Measurements from ENCODE around the gene MARS1. TPM values are rescaled to one million over a fixed set of nuclear protein-coding genes. Genes with fewer than 3 reads are reported as not detected.
A peak's percentile ranks its signal among the peaks of the same experiment; 100 is the strongest.

The MARS1 gene
- total RNA-seq, 1 donor: 90.3 TPM

GRCh38 chr12:57531836-57532235 lies 44.0 kb downstream of the MARS1 start:
- H3K27me3 ChIP-seq (ENCODE audit: insufficient read depth, low read length): no peaks in the 10 kb centered on the region
- H3K9me3 ChIP-seq (ENCODE audit: low read depth, low read length): no peaks in the 10 kb centered on the region
- no peak overlapping the region for H3K4me3 ChIP-seq (ENCODE audit: low read length)
- no peaks in the 10 kb centered on the region for H3K4me1 ChIP-seq (ENCODE audit: insufficient read depth, low read length)

DNA sequence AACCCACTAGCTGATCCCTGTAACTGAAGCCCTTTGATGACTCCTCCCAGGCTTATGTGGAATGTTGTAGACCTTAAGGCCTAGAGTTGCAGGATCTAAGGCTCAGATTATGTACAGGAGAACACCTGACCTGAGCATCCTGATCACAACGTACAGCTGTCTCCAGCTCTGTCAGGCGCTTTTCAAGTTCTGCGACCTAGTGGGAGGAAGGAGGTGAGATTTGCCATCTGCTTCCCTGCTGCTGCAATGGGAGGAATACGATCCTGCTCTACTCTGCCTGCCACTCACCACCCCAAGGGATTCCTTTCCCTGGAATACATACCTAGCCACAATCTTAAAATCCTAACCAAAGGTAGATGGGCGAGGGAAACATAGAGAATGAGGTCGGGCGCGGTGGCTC lies 45.2 kb downstream of the MARS1 start:
- Histone ChIP-seq H3K27me3 (ENCODE audit: insufficient read depth, low read length) (no peaks in the 10 kb centered on the region), H3K9me3 (ENCODE audit: low read depth, low read length) (no peaks in the 10 kb centered on the region), H3K4me3 (ENCODE audit: low read length) (no peak overlapping the region), H3K4me1 (ENCODE audit: insufficient read depth, low read length) (no peaks in the 10 kb centered on the region)

DNA sequence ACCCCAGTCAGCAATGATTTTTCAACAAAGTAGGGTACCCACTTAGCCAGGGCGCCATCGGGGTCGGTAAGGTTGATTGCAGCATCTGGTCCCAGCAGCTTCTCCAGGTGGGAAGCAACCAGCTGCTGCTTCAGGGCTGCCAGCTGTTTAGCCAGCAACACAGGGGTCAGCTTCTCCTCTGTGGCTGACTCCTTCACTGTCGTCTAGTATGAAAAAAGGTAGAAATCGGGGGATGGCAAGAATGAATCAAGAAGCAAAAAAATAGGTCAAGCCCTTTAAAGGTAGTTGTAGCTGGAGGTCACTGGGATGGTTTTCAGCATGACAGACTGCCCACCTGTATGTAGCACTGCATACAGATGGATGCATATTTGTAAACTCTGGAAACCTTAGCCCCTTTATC lies 46.4 kb downstream of the MARS1 start:
- Histone ChIP-seq H3K9me3 (ENCODE audit: low read depth, low read length) (no peaks in the 10 kb centered on the region), H3K4me3 (ENCODE audit: low read length) (no peak overlapping the region), H3K4me1 (ENCODE audit: insufficient read depth, low read length) (no peaks in the 10 kb centered on the region), H3K27me3 (ENCODE audit: insufficient read depth, low read length) (no peaks in the 10 kb centered on the region)

- no peaks in the 10 kb centered on the region for H3K9me3 ChIP-seq (ENCODE audit: low read depth, low read length)
- no peaks in the 10 kb centered on the region for H3K4me1 ChIP-seq (ENCODE audit: insufficient read depth, low read length)
- no peaks in the 10 kb centered on the region for H3K27me3 ChIP-seq (ENCODE audit: insufficient read depth, low read length)
- H3K4me3 ChIP-seq (ENCODE audit: low read length): no peak overlapping the region
Observed at GRCh38 chr12:57534991-57535543, 47.2 kb downstream of the MARS1 start.

DNA sequence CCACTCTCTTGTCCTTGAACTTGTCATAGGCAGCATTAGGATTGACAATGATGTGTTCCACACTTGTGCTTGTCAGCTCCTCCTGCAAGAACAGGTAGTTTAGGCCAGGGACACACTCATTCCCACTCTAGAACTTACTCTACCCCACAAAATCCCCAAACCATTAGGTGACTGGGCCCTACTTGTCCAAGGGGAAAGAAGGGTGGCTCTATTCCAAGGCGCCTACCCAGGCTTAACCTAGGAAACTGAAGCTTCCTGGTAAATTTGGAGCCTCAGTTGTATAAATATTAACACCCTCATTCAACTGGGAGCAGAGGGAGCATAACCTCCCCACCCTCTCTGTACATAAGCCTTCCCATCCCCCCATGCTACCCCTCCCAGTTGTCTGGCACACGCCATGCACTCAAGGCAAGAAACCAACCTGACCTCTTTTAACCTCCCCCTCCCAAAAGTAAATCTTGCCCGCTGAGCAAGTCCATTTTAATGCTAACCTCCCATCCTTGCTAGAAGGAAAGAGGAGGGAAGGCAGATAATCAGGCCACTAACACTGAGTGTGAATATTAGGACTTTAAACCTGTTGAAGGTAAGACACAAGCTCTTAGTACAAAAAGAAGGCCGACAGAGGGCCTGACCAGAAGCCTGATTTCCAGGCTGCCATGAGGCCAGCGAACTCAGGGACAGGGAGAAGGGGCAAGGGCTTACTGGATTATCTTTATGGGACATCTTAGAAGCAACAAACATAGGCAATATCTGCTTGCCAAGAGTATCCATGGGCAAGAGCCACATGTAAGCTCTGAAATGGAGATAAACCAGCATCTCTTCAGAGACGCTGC lies 48.1 kb downstream of the MARS1 start:
- Histone ChIP-seq H3K9me3 (ENCODE audit: low read depth, low read length) (no peaks in the 10 kb centered on the region), H3K27me3 (ENCODE audit: insufficient read depth, low read length) (no peaks in the 10 kb centered on the region), H3K4me1 (ENCODE audit: insufficient read depth, low read length) (no peaks in the 10 kb centered on the region), H3K4me3 (ENCODE audit: low read length) (no peak overlapping the region)

DNA sequence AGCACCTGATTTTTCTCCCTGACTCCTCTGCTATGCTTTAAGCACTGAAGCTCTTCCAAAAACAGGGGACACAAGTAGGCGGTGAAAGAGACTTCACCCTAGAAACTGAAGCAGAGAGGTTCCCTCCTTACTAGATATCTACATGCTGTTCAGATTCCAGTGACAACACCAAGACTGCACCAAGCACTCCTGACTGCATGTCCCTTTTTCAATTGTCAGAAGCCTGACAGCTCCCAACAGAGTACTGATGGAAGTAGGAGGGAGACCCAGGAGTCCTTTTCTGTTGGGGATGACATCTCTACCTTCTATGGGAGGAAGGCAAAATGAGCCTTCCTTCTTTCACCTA lies 48.7 kb downstream of the MARS1 start:
- Histone ChIP-seq H3K27me3 (ENCODE audit: insufficient read depth, low read length) (no peaks in the 10 kb centered on the region), H3K4me1 (ENCODE audit: insufficient read depth, low read length) (no peaks in the 10 kb centered on the region), H3K4me3 (ENCODE audit: low read length) (no peak overlapping the region), H3K9me3 (ENCODE audit: low read depth, low read length) (no peaks in the 10 kb centered on the region)

- Histone ChIP-seq H3K27me3 (ENCODE audit: insufficient read depth, low read length) (no peaks in the 10 kb centered on the region), H3K4me1 (ENCODE audit: insufficient read depth, low read length) (no peaks in the 10 kb centered on the region), H3K4me3 (ENCODE audit: low read length) (no peak overlapping the region), H3K9me3 (ENCODE audit: low read depth, low read length) (no peaks in the 10 kb centered on the region)
Observed at GRCh38 chr12:57539134-57539768, 51.4 kb downstream of the MARS1 start.

GRCh38 chr12:57541001-57541400 lies 53.1 kb downstream of the MARS1 start:
- Histone ChIP-seq H3K27me3 (ENCODE audit: insufficient read depth, low read length) (no peaks in the 10 kb centered on the region), H3K4me1 (ENCODE audit: insufficient read depth, low read length) (peaks cover 15% of the 10 kb centered on the region), H3K4me3 (ENCODE audit: low read length) (no peak overlapping the region), H3K9me3 (ENCODE audit: low read depth, low read length) (no peaks in the 10 kb centered on the region)

GRCh38 chr12:57541717-57542116 lies 53.8 kb downstream of the MARS1 start:
- peaks cover 21% of the 10 kb centered on the region for H3K4me1 ChIP-seq (ENCODE audit: insufficient read depth, low read length)
- H3K4me3 ChIP-seq (ENCODE audit: low read length): no peak overlapping the region
- no peaks in the 10 kb centered on the region for H3K27me3 ChIP-seq (ENCODE audit: insufficient read depth, low read length)
- no peaks in the 10 kb centered on the region for H3K9me3 ChIP-seq (ENCODE audit: low read depth, low read length)

GRCh38 chr12:57543581-57543980 lies 55.7 kb downstream of the MARS1 start:
- H3K27me3 ChIP-seq (ENCODE audit: insufficient read depth, low read length): peaks cover 4% of the 10 kb centered on the region
- no peaks in the 10 kb centered on the region for H3K9me3 ChIP-seq (ENCODE audit: low read depth, low read length)
- H3K4me3 ChIP-seq (ENCODE audit: low read length): no peak overlapping the region
- H3K4me1 ChIP-seq (ENCODE audit: insufficient read depth, low read length): peaks cover 21% of the 10 kb centered on the region

DNA sequence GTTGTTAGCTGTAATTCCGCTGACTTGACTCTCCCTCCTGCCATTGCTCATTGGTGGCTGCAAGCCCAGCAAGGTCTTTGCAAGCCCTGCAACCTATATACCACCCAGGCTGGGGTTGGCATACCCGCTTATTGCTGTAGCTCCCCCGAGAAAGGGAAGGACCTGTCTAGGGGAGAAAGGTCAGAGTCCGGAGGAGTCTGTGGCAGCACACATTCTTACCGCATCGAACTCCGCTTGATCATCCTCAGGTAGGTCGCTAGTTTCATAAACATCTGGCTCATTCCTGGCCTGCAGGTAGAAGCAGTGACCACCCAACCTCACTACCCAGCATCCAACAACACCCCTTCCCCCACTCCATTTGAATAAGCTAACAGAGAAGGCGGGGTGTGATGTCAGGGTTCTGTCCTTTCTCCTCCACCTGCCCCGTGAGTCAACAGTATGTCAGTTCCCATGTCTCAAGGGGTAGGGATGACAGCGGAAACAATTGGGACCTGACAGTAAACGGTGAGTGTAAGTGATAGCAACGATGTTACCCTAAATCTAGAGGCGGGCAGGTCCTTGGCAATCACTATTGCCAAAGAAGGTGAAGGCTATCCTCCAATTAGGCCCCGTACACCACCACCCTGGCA lies 58.1 kb downstream of the MARS1 start:
- Histone ChIP-seq H3K4me3 (ENCODE audit: low read length) (peak overlapping the region; percentile 79), H3K27me3 (ENCODE audit: insufficient read depth, low read length) (peaks cover 22% of the 10 kb centered on the region), H3K9me3 (ENCODE audit: low read depth, low read length) (no peaks in the 10 kb centered on the region), H3K4me1 (ENCODE audit: insufficient read depth, low read length) (peaks cover 21% of the 10 kb centered on the region)

DNA sequence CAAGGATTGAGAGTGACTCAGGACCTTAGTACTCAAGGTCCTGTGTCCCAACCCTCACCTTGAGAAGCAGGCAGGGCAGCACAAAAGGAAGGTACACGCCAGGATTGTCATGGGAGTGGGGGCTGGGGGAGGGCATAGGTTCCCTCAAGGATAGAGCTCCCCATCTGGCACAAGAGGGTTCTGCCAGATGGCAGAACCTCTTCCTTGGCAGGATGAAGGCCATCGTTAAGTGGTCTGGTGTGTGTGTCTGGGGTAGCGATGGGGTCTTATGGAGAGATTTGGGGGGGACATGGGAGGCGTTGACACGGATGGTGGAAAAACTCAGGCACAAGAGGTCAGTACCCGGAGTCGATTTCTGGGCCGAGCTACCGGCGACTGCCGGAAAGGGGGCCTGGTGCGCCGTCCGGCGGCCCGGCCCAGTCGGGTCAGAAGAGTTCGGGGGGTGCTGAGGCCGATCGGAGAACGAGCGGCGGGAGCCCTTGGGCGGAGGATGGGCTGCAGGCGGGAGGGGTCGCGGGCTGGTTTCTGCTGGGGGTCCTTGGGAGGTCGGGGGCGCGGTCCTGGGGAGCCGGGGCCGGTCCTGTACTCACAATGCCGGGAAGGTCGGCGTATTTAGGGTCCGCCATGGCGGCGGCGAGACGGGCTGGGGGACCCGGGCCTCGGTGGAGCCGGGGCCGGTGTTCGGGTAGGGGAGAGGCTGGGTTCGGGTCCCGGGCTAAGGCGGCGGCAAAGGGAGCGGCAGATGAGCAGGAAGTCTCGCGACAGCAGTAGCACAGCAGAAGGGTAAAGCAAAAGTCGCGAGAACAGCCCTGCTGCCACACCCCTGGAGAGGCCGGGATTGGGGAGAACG lies 58.8 kb downstream of the MARS1 start, which contains the start of gene DCTN2:
Gene DCTN2 (minus strand): TSS at position 755 of the 850 bp plus-strand sequence. CDS start 129 bp downstream, at position 626.
- peaks cover 21% of the 10 kb centered on the region for H3K4me1 ChIP-seq (ENCODE audit: insufficient read depth, low read length)
- H3K27me3 ChIP-seq (ENCODE audit: insufficient read depth, low read length): peaks cover 22% of the 10 kb centered on the region
- no peaks in the 10 kb centered on the region for H3K9me3 ChIP-seq (ENCODE audit: low read depth, low read length)
- H3K4me3 ChIP-seq (ENCODE audit: low read length): peak within 1 kb of the TSS; percentile 79

DNA sequence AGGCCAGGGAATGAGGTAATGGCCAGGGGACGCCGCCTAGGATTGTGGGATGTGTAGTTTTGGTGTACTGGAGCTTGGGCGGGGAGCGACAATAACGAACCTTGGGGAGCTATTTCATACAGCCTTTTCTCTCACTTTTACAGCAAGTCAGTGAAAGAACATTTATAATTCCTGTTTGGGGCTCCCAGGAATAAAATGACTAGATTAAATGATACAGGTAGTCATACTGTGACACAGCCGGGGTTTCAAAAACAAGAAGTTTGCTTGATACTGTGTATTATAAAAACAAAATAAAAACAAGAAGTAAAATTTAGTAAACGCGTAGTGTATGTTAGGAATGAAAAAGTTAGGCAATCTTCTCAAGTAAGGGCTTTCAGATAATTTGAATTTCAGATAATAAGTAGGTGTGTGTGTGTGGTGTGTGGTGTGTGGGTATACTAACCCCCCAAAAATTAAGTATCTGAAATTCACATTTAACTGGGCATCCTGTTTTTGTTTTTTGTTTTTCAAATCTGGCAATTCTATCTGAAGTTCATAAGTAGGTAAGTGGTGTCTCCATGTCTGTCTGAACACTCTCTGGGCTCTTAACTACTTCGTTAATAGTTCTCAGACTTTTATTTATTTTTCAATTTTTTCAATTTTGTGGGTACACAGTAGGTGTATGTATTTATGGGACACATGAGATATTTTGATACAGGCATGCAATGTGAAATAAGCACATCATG lies 59.6 kb downstream of the MARS1 start:
- H3K4me1 ChIP-seq (ENCODE audit: insufficient read depth, low read length): peaks cover 21% of the 10 kb centered on the region

DNA sequence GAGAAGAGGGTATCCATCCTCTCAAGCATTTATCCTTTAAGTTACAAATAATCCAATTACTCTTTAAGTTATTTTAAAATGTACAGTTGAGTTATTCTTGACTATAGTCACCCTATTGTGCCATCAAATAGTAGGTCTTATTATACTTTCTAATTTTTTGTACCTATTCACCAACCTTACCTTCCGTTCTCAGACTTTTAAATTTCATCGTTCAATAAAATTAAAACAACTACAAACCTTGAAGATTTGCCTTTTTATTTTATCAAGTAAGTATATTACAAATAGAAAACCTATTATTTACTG lies 60.1 kb downstream of the MARS1 start:
- H3K9me3 ChIP-seq (ENCODE audit: low read depth, low read length): no peaks in the 10 kb centered on the region
- H3K27me3 ChIP-seq (ENCODE audit: insufficient read depth, low read length): peaks cover 27% of the 10 kb centered on the region
- no peak overlapping the region for H3K4me3 ChIP-seq (ENCODE audit: low read length)
- peaks cover 21% of the 10 kb centered on the region for H3K4me1 ChIP-seq (ENCODE audit: insufficient read depth, low read length)

More for the DNA sequence above, 59.6 kb downstream of the MARS1 start:
- Histone ChIP-seq H3K27me3 (ENCODE audit: insufficient read depth, low read length) (peaks cover 22% of the 10 kb centered on the region), H3K4me3 (ENCODE audit: low read length) (peak overlapping the region; percentile 79), H3K9me3 (ENCODE audit: low read depth, low read length) (no peaks in the 10 kb centered on the region)
